ENCODE measurements around the gene TOX2.

TOX2 gene

GRCh38 chr20:43955062-43955749 is 40.6 kb downstream of the TOX2 start:
- Histone ChIP-seq H3K4me2 (peak overlapping the region; percentile 90), H3K9ac (no peak overlapping the region), H3K27me3 (no peaks in the 10 kb centered on the region), H3K9me3 (no peaks in the 10 kb centered on the region; the same call in 1 of the 2 replicates), H3K27ac (peak overlapping the region; percentile 29; the same call in 1 of the 2 replicates), H3K4me1 (peaks cover 88% of the 10 kb centered on the region), H3K4me3 (no peak overlapping the region), H3K36me3 (no peaks in the 10 kb centered on the region), H4K20me1 (0 out of 2 replicates have a peak, but pooled peaks cover 6% of the 10 kb centered on the region)
- TF ChIP-seq Cebpa-rat (IDR thresholded peaks at IDR 0.05): no peak

- no peak overlapping the region for H3K9ac ChIP-seq
- no peaks in the 10 kb centered on the region; the same call in 1 of the 2 replicates for H3K9me3 ChIP-seq
- H4K20me1 ChIP-seq: 0 out of 2 replicates have a peak, but pooled peaks cover 6% of the 10 kb centered on the region
Observed at GRCh38 chr20:43955750-43956191, 41.1 kb downstream of the TOX2 start.

GRCh38 chr20:43957392-43957791 is 42.7 kb downstream of the TOX2 start:
- no peaks in the 10 kb centered on the region for H3K36me3 ChIP-seq
- H3K4me1 ChIP-seq: peaks cover 84% of the 10 kb centered on the region
- H3K9me3 ChIP-seq: no peaks in the 10 kb centered on the region; the same call in 1 of the 2 replicates
- H3K27ac ChIP-seq: no peak overlapping the region
- H3K4me3 ChIP-seq: no peak overlapping the region
- 0 out of 2 replicates have a peak, but pooled peaks cover 6% of the 10 kb centered on the region for H4K20me1 ChIP-seq
- no peak for TF ChIP-seq Cebpa-rat (IDR thresholded peaks at IDR 0.05)
- no peak overlapping the region for H3K9ac ChIP-seq
- H3K27me3 ChIP-seq: no peaks in the 10 kb centered on the region
- H3K4me2 ChIP-seq: no peak overlapping the region

More at GRCh38 chr20:43955750-43956191, 41.1 kb downstream of the TOX2 start:
- peaks cover 88% of the 10 kb centered on the region for H3K4me1 ChIP-seq
- H3K27me3 ChIP-seq: no peaks in the 10 kb centered on the region
- TF ChIP-seq Cebpa-rat (IDR thresholded peaks at IDR 0.05): no peak
- H3K27ac ChIP-seq: peak overlapping the region; percentile 29; the same call in 1 of the 2 replicates
- peak overlapping the region; percentile 90 for H3K4me2 ChIP-seq
- no peaks in the 10 kb centered on the region for H3K36me3 ChIP-seq
- no peak overlapping the region for H3K4me3 ChIP-seq

- 0 out of 2 replicates have a peak overlapping the region, but pooled peaks have one; percentile 5 for H3K4me3 ChIP-seq
- H4K20me1 ChIP-seq: 0 out of 2 replicates have a peak, but pooled peaks cover 6% of the 10 kb centered on the region
- H3K36me3 ChIP-seq: no peaks in the 10 kb centered on the region
- H3K9me3 ChIP-seq: no peaks in the 10 kb centered on the region; the same call in 1 of the 2 replicates
- no peak for TF ChIP-seq Cebpa-rat (IDR thresholded peaks at IDR 0.05)
- H3K4me1 ChIP-seq: peaks cover 82% of the 10 kb centered on the region
- H3K4me2 ChIP-seq: peak overlapping the region; percentile 88
- H3K27ac ChIP-seq: peak overlapping the region; percentile 69
- H3K9ac ChIP-seq: peak overlapping the region; percentile 25; the same call in 1 of the 2 replicates
- no peaks in the 10 kb centered on the region for H3K27me3 ChIP-seq
Observed at GRCh38 chr20:43958626-43959025, 44.0 kb downstream of the TOX2 start.

GRCh38 chr20:43959079-43959919 is 44.6 kb downstream of the TOX2 start:
- peaks cover 82% of the 10 kb centered on the region for H3K4me1 ChIP-seq
- 0 out of 2 replicates have a peak overlapping the region, but pooled peaks have one; percentile 5 for H3K4me3 ChIP-seq
- no peaks in the 10 kb centered on the region; the same call in 1 of the 2 replicates for H3K9me3 ChIP-seq
- H3K27me3 ChIP-seq: no peaks in the 10 kb centered on the region
- H3K36me3 ChIP-seq: no peaks in the 10 kb centered on the region
- peak overlapping the region; percentile 69 for H3K27ac ChIP-seq
- peak overlapping the region; percentile 25; the same call in 1 of the 2 replicates for H3K9ac ChIP-seq
- TF ChIP-seq Cebpa-rat (IDR thresholded peaks at IDR 0.05): no peak
- H4K20me1 ChIP-seq: peaks cover 6% of the 10 kb centered on the region; the same call in 1 of the 2 replicates
- H3K4me2 ChIP-seq: peak overlapping the region; percentile 88

- no peak overlapping the region for H3K4me3 ChIP-seq
- no peaks in the 10 kb centered on the region for H3K27me3 ChIP-seq
- H3K27ac ChIP-seq: peak overlapping the region; percentile 69; the same call in 1 of the 2 replicates
- TF ChIP-seq Cebpa-rat (IDR thresholded peaks at IDR 0.05): no peak
- H3K9ac ChIP-seq: no peak overlapping the region
- no peaks in the 10 kb centered on the region for H3K36me3 ChIP-seq
- peak overlapping the region; percentile 88 for H3K4me2 ChIP-seq
- peaks cover 11% of the 10 kb centered on the region for H4K20me1 ChIP-seq
- peaks cover 82% of the 10 kb centered on the region for H3K4me1 ChIP-seq
- no peaks in the 10 kb centered on the region; the same call in 1 of the 2 replicates for H3K9me3 ChIP-seq
Observed at GRCh38 chr20:43959920-43960227, 45.2 kb downstream of the TOX2 start.

GRCh38 chr20:43960231-43960630 is 45.6 kb downstream of the TOX2 start:
- peaks cover 82% of the 10 kb centered on the region for H3K4me1 ChIP-seq
- TF ChIP-seq Cebpa-rat (IDR thresholded peaks at IDR 0.05): no peak
- no peaks in the 10 kb centered on the region; the same call in 1 of the 2 replicates for H3K9me3 ChIP-seq
- no peak overlapping the region for H3K27ac ChIP-seq
- H3K9ac ChIP-seq: no peak overlapping the region
- H3K27me3 ChIP-seq: no peaks in the 10 kb centered on the region
- H4K20me1 ChIP-seq: peaks cover 15% of the 10 kb centered on the region
- no peak overlapping the region for H3K4me3 ChIP-seq
- H3K36me3 ChIP-seq: no peaks in the 10 kb centered on the region
- H3K4me2 ChIP-seq: peak overlapping the region; percentile 88

GRCh38 chr20:43961116-43961515 is 46.5 kb downstream of the TOX2 start:
- no peaks in the 10 kb centered on the region for H3K36me3 ChIP-seq
- H4K20me1 ChIP-seq: peaks cover 11% of the 10 kb centered on the region
- no peak overlapping the region for H3K9ac ChIP-seq
- peaks cover 80% of the 10 kb centered on the region for H3K4me1 ChIP-seq
- no peak overlapping the region for H3K4me3 ChIP-seq
- H3K27me3 ChIP-seq: no peaks in the 10 kb centered on the region
- no peak overlapping the region for H3K27ac ChIP-seq
- no peak overlapping the region for H3K4me2 ChIP-seq
- no peaks in the 10 kb centered on the region; the same call in 1 of the 2 replicates for H3K9me3 ChIP-seq
- TF ChIP-seq Cebpa-rat (IDR thresholded peaks at IDR 0.05): no peak

GRCh38 chr20:43961541-43962471 is 47.2 kb downstream of the TOX2 start:
- no peak for TF ChIP-seq Cebpa-rat (IDR thresholded peaks at IDR 0.05)
- peaks cover 11% of the 10 kb centered on the region for H4K20me1 ChIP-seq
- no peaks in the 10 kb centered on the region for H3K27me3 ChIP-seq
- no peak overlapping the region for H3K27ac ChIP-seq
- H3K9me3 ChIP-seq: no peaks in the 10 kb centered on the region; the same call in 1 of the 2 replicates
- H3K4me2 ChIP-seq: peak overlapping the region; percentile 26
- H3K4me1 ChIP-seq: peaks cover 73% of the 10 kb centered on the region
- H3K36me3 ChIP-seq: no peaks in the 10 kb centered on the region
- no peak overlapping the region for H3K4me3 ChIP-seq
- H3K9ac ChIP-seq: no peak overlapping the region

Data from BLaER1 (cell line).